Measurements from ENCODE around the gene PKD2L1. TPM values are rescaled to one million over a fixed set of nuclear protein-coding genes. Genes with fewer than 3 reads are reported as not detected.
"Not testable (repeated sequence)": the region's sequence is repeated elsewhere in the genome, so short reads cannot be mapped to it uniquely, and the experiment has no call there.

PKD2L1 gene
- total and polyA plus RNA-seq, 4 experiments from 2014 or later = not detected

- H3K4me1 Mint-ChIP-seq = peaks cover 21 to 32% (median 25%) of the 10 kb centered on the region in 4 donors
- peak; percentile 85 to 93 (median 86) for DNase-seq
- Histone ChIP-seq H3K27me3 (ENCODE audit: insufficient read depth, low read length) (no peaks in the 10 kb centered on the region), H3K9me3 (ENCODE audit: control insufficient read depth in 1 of 2, low read length in 2 of 2) (no peaks in the 10 kb centered on the region), H3K36me3 (ENCODE audit: insufficient read depth, low read length) (no peaks in the 10 kb centered on the region), H3K4me1 (ENCODE audit: insufficient read depth, low read length) (peaks cover 40% of the 10 kb centered on the region), H3K27ac (ENCODE audit: low read depth, low read length) (peak within 1 kb of the TSS; percentile 98), H3K4me3 (ENCODE audit: low read length in 2 of 2) (peak within 1 kb of the TSS; percentile 95 to 96)
- H3K27me3 Mint-ChIP-seq = no peaks in the 10 kb centered on the region
- peak within 1 kb of the TSS; percentile 97 to 100 (median 100) for H3K4me3 Mint-ChIP-seq
- peak within 1 kb of the TSS; percentile 95 to 99 (median 98) for H3K27ac Mint-ChIP-seq
- intact Hi-C loops (cut with micrococcal nuclease) = loop anchor here (1.0 to 5.0 kb wide), 3 partner anchors 19 to 1066 kb away; partner anchors contain the start of genes BTRC, CWF19L1 and ERLIN1
- H3K36me3 Mint-ChIP-seq = peaks cover 0 to 13% of the 10 kb centered on the region in 2 donors
- peaks cover 0 to 6% (median 0%) of the 10 kb centered on the region in 8 donors for H3K9me3 Mint-ChIP-seq
- ChIA-PET CTCF (ENCODE audit: partially characterized antibody) (no interaction called here), POLR2A (ENCODE audit: partially characterized antibody) (interaction anchor here (0.9 to 2.2 kb wide), 7 partner anchors 11 to 249 kb away, joined by 3 to 12 read pairs (median 3); partner anchors contain the start of genes CWF19L1 and HIF1AN)
Measured at GRCh38 chr10:100286051-100287033, 43.7 kb downstream of the PKD2L1 start, which contains the start of gene BLOC1S2. Gene BLOC1S2 (minus strand): TSS chr10:100286680. CDS start chr10:100286659, 21 bp downstream.

DNA sequence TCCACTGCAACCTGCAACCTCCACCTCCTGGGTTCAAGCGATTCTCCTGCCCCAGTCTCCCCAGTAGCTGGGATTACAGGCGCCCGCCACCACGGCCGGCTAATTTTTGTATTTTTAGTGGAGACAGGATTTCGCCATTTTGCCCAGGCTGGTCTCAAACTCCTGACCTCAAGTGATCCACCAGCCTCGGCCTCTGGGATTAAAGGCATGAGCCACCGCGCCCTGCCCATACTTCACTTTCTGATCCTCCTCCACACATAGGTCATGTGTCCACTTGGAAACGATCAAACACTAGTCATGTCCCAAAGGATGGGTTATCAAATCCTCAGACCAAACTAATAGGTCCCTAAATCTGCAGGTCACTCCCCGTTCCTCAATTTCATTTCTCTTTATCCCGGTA is 44.7 kb downstream of the PKD2L1 start:
- H3K36me3 ChIP-seq (ENCODE audit: insufficient read depth, low read length); H3K27me3 Mint-ChIP-seq; DNase-seq; H3K9me3 Mint-ChIP-seq; H3K9me3 ChIP-seq (ENCODE audit: control insufficient read depth in 1 of 2, low read length in 2 of 2); H3K27me3 ChIP-seq (ENCODE audit: insufficient read depth, low read length); CTCF ChIA-PET (ENCODE audit: partially characterized antibody): not testable (repeated sequence)
- peak overlapping the region; percentile 95 to 96 for H3K4me3 ChIP-seq (ENCODE audit: low read length in 2 of 2)
- Mint-ChIP-seq H3K4me3 (peak overlapping the region; percentile 97 to 100 (median 100)), H3K27ac (peak overlapping the region; percentile 95 to 99 (median 98)), H3K4me1 (peaks cover 24 to 32% (median 26%) of the 10 kb centered on the region in 4 donors), H3K36me3 (peaks cover 4 to 22% of the 10 kb centered on the region in 2 donors)
- POLR2A ChIA-PET (ENCODE audit: partially characterized antibody) = interaction anchor here (1.0 to 2.2 kb wide), 3 partner anchors 13 to 18 kb away, joined by 3 to 12 read pairs (median 3); partner anchors contain the start of gene CWF19L1
- intact Hi-C loops (cut with micrococcal nuclease) = loop anchor here (5.0 kb wide), 2 partner anchors 98 to 1067 kb away; partner anchors contain the start of genes BTRC and ERLIN1
- H3K27ac ChIP-seq (ENCODE audit: low read depth, low read length) = peak overlapping the region; percentile 98
- H3K4me1 ChIP-seq (ENCODE audit: insufficient read depth, low read length) = peaks cover 40% of the 10 kb centered on the region

DNA sequence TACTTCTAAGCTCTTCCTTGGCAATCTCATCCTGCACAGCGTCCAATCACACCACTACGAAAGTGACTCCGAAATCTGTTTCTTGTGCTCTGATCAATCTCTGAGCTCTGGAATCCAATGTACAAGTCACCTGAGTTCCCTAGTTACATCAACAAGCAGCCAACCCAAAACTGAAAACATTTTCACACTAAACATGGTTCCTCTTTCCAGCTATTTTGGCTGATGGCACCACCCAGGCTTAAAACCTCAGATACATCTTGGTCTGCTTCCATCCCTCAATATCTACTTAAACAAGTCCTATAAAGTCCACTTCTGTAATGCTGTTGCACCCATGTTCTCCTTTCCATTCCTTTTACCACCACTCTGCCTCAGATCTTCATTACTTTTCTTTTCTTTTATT is 47.1 kb downstream of the PKD2L1 start:
- Histone ChIP-seq H3K4me1 (ENCODE audit: insufficient read depth, low read length) (peaks cover 40% of the 10 kb centered on the region), H3K36me3 (ENCODE audit: insufficient read depth, low read length) (peaks cover 21% of the 10 kb centered on the region), H3K4me3 (ENCODE audit: low read length in 2 of 2) (no peak overlapping the region), H3K9me3 (ENCODE audit: control insufficient read depth in 1 of 2, low read length in 2 of 2) (no peaks in the 10 kb centered on the region), H3K27me3 (ENCODE audit: insufficient read depth, low read length) (no peaks in the 10 kb centered on the region), H3K27ac (ENCODE audit: low read depth, low read length) (no peak overlapping the region)
- ChIA-PET POLR2A (ENCODE audit: partially characterized antibody) (no interaction called here), CTCF (ENCODE audit: partially characterized antibody) (interaction anchor here (0.5 to 1.4 kb wide), 2 partner anchors 42 to 200 kb away, joined by 3 to 4 read pairs; no protein-coding TSS in a partner anchor)
- no peak for DNase-seq
- Mint-ChIP-seq H3K27me3 (no peaks in the 10 kb centered on the region), H3K27ac (no peak overlapping the region), H3K4me3 (no peak overlapping the region), H3K36me3 (peaks cover 15 to 35% of the 10 kb centered on the region in 2 donors), H3K9me3 (peaks cover 0 to 6% (median 0%) of the 10 kb centered on the region in 8 donors), H3K4me1 (peaks cover 24 to 32% (median 26%) of the 10 kb centered on the region in 4 donors)
- intact Hi-C loops (cut with micrococcal nuclease) = no loop called here

GRCh38 chr10:100276971-100277370 is 53.1 kb downstream of the PKD2L1 start:
- H3K4me3 ChIP-seq (ENCODE audit: low read length in 2 of 2); H3K27me3 Mint-ChIP-seq; intact Hi-C loops (cut with micrococcal nuclease); CTCF ChIA-PET (ENCODE audit: partially characterized antibody); H3K4me1 Mint-ChIP-seq; H3K9me3 ChIP-seq (ENCODE audit: control insufficient read depth in 1 of 2, low read length in 2 of 2); H3K27me3 ChIP-seq (ENCODE audit: insufficient read depth, low read length); POLR2A ChIA-PET (ENCODE audit: partially characterized antibody); H3K4me1 ChIP-seq (ENCODE audit: insufficient read depth, low read length); H3K4me3 Mint-ChIP-seq; H3K9me3 Mint-ChIP-seq; H3K27ac ChIP-seq (ENCODE audit: low read depth, low read length); H3K27ac Mint-ChIP-seq; DNase-seq: not testable (repeated sequence)
- peaks cover 15 to 44% of the 10 kb centered on the region in 2 donors for H3K36me3 Mint-ChIP-seq
- H3K36me3 ChIP-seq (ENCODE audit: insufficient read depth, low read length) = peaks cover 21% of the 10 kb centered on the region

- peak within 1 kb of the TSS; percentile 78 to 95 for H3K4me3 ChIP-seq (ENCODE audit: low read length in 2 of 2)
- Mint-ChIP-seq H3K4me1 (peaks cover 17 to 39% (median 24%) of the 10 kb centered on the region in 4 donors), H3K27ac (peak within 1 kb of the TSS; percentile 94 to 100 (median 99)), H3K36me3 (peaks cover 3 to 11% of the 10 kb centered on the region in 2 donors), H3K9me3 (peaks cover 0 to 3% (median 0%) of the 10 kb centered on the region in 8 donors), H3K4me3 (peak within 1 kb of the TSS; percentile 97 to 100 (median 100)), H3K27me3 (no peaks in the 10 kb centered on the region)
- H3K4me1 ChIP-seq (ENCODE audit: insufficient read depth, low read length) = peaks cover 29% of the 10 kb centered on the region
- H3K27ac ChIP-seq (ENCODE audit: low read depth, low read length) = peak within 1 kb of the TSS; percentile 90
- no peaks in the 10 kb centered on the region for H3K36me3 ChIP-seq (ENCODE audit: insufficient read depth, low read length)
- H3K9me3 ChIP-seq (ENCODE audit: control insufficient read depth in 1 of 2, low read length in 2 of 2) = no peaks in the 10 kb centered on the region
- peak; percentile 67 to 75 (median 69) for DNase-seq
- ChIA-PET POLR2A (ENCODE audit: partially characterized antibody) (interaction anchor here (1.0 kb wide), 1 partner anchor 19 kb away, joined by 12 read pairs; the partner anchor contains the start of gene BLOC1S2), CTCF (ENCODE audit: partially characterized antibody) (no interaction called here)
- intact Hi-C loops (cut with micrococcal nuclease) = loop anchor here (1.0 to 5.0 kb wide), 2 partner anchors 19 to 80 kb away; partner anchors contain the start of genes BLOC1S2 and ERLIN1
- no peaks in the 10 kb centered on the region for H3K27me3 ChIP-seq (ENCODE audit: insufficient read depth, low read length)
Measured at GRCh38 chr10:100267239-100268104, 62.6 kb downstream of the PKD2L1 start, which contains the start of gene CWF19L1. Gene CWF19L1 (minus strand): TSS chr10:100267638. CDS start chr10:100267593, 45 bp downstream.

DNA sequence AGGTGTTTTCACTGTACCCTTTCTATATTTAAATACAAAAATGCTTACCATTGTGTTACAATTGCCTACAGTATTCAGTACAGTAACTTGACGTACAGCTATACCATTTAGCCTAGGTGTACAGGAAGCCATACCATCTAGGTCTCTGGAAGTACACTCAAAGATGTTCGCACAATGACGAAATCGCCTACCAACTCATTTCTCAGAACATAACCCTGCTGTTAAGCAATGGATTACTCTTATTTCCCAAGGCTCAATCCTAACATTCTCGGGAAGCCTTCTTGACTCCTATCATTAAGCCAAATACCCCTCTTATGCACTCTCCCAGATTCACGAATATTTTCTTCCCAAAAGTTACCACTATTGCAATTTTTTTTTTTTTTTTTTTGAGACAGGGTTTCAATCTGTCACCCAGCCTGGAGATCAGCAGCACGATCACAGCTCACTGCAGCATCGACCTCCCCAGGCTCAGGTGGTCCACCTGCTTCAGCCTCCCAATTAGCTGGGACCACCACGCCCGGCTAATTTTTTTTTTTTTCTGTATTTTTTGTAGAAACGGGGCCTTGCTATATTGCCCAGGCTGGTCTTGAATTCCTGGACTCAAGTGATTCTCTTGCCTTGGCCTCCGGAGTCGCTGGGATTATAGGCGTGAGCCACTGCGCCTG is 64.1 kb downstream of the PKD2L1 start:
- Mint-ChIP-seq H3K4me3 (peak overlapping the region; percentile 52 to 100 (median 98)), H3K27ac (peak overlapping the region in 4 of 7 donors; percentile 75 to 94 (median 81)), H3K27me3 (no peaks in the 10 kb centered on the region), H3K9me3 (peaks cover 0 to 3% (median 0%) of the 10 kb centered on the region in 8 donors), H3K4me1 (peaks cover 21 to 52% (median 32%) of the 10 kb centered on the region in 4 donors), H3K36me3 (peaks cover 8 to 20% of the 10 kb centered on the region in 2 donors)
- ChIA-PET CTCF (ENCODE audit: partially characterized antibody) (interaction anchor here (1.9 kb wide), 1 partner anchor 23 kb away, joined by 5 read pairs; no protein-coding TSS in a partner anchor), POLR2A (ENCODE audit: partially characterized antibody) (interaction anchor here (0.6 to 1.4 kb wide), 2 partner anchors 21 to 80 kb away, joined by 3 read pairs; partner anchors contain the start of gene ERLIN1)
- DNase-seq = no peak
- no peaks in the 10 kb centered on the region for H3K36me3 ChIP-seq (ENCODE audit: insufficient read depth, low read length)
- peak overlapping the region in 1 of 2 donors; percentile 78 for H3K4me3 ChIP-seq (ENCODE audit: low read length in 2 of 2)
- intact Hi-C loops (cut with micrococcal nuclease) = loop anchor here (5.0 kb wide), 1 partner anchor 79 kb away; the partner anchor contains the start of gene ERLIN1
- H3K4me1 ChIP-seq (ENCODE audit: insufficient read depth, low read length) = peaks cover 32% of the 10 kb centered on the region
- H3K27ac ChIP-seq (ENCODE audit: low read depth, low read length) = no peak overlapping the region
- H3K27me3 ChIP-seq (ENCODE audit: insufficient read depth, low read length) = no peaks in the 10 kb centered on the region
- no peaks in the 10 kb centered on the region for H3K9me3 ChIP-seq (ENCODE audit: control insufficient read depth in 1 of 2, low read length in 2 of 2)

Measured in CD4-positive, alpha-beta memory T cell (primary cell).